AG04449 (cell line): ENCODE measurements around the gene GRHL3.

Experiments
- CTCF ChIA-PET: fragments of 350-600 bp; formaldehyde crosslinking; extraction: SDS; loops from one replicate; lab custom pipeline; 2021; ENCODE audit warnings: antibody characterized with exemption; lab: Yijun Ruan, JAX
- POLR2A ChIA-PET: fragments of 400-600, 350-600 bp; formaldehyde crosslinking; extraction: SDS; loops from one replicate; lab custom pipeline; 2020; ENCODE audit warnings: antibody characterized with exemption, inconsistent platforms; lab: Yijun Ruan, JAX
- DNase-seq: peaks from one replicate; pipeline ENCODE4 v3.0.0-alpha.2; 2010; ENCODE audit warnings: low read depth, low spot score
- H3K4me3 ChIP-seq: 2 replicates; pipeline ENCODE4 v1.5.1; 2011; ENCODE audit warnings: low read depth, mild to moderate bottlenecking, control low read depth, low read length
- TF ChIP-seq, protein P1 (sequence below): IDR thresholded peaks from one replicate; pipeline ENCODE4 v1.5.1; 2011; ENCODE audit warnings: mild to moderate bottlenecking, moderate library complexity, low read length, control low read depth, inconsistent platforms; ENCODE audit not compliant: insufficient read depth; ENCODE audit errors: missing control alignments

The GRHL3 gene

DNA sequence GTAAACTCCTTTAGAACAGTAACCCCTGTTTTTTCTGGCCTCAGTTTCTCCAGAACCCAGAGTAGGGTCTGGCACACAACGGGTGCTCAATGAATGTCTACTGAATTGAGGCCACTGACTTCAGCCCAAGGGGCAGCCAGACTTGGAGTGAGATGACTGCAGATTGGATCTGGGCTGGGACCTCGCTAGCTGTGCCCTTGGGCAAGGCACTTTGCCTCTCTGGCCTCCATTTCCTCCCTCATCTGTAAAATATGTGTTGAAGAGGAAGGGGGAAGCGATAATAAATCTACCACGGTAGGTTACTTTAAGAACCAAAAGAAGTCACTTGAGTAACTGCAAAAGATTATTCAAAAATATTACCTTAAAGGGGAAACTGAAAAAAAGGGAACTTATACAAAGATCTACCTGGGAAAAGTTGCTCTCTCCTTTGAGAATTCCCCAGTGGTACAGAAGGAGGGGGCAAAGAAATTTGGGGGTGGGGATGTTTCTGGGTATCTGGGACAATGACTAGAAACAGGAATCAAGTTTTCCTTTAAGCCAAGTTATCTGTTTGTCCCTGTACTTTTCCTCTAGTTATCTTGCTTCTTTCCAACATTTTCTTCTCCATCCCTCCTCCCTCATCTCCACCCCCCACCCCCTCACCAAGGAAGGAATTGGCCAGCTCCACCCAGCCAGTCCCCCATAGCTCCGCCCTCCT, 394 bp upstream of the GRHL3 start:
- no peak for DNase-seq
- H3K4me3 ChIP-seq = no peak overlapping the region
- ChIA-PET CTCF (interaction anchor here (2.5 to 2.8 kb wide), 2 partner anchors 72 to 118 kb away, joined by 8 to 10 read pairs; no protein-coding TSS in a partner anchor), POLR2A (no interaction called here)
- TF ChIP-seq, protein P1, sequence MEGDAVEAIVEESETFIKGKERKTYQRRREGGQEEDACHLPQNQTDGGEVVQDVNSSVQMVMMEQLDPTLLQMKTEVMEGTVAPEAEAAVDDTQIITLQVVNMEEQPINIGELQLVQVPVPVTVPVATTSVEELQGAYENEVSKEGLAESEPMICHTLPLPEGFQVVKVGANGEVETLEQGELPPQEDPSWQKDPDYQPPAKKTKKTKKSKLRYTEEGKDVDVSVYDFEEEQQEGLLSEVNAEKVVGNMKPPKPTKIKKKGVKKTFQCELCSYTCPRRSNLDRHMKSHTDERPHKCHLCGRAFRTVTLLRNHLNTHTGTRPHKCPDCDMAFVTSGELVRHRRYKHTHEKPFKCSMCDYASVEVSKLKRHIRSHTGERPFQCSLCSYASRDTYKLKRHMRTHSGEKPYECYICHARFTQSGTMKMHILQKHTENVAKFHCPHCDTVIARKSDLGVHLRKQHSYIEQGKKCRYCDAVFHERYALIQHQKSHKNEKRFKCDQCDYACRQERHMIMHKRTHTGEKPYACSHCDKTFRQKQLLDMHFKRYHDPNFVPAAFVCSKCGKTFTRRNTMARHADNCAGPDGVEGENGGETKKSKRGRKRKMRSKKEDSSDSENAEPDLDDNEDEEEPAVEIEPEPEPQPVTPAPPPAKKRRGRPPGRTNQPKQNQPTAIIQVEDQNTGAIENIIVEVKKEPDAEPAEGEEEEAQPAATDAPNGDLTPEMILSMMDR = no peak

DNA sequence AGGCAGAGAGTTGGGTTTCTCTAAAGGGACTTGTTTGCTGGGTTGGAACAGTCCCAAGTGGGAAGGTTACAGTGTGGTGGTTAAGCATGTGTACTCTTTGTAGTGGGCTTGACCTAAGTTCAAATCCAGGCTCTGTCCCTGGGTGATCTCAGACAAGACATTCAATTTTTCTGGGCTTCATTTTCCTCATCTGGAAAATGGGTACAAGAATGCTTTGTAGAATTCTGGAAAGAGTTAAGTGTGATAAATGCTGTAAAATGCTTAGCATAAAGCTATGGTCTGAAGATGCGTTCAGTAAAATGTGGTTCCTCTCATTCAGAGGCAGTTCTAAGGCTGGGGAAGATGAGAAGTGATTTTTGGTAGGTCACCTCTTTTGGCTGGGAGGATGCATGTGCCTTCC, 805 bp downstream of the GRHL3 start:
- POLR2A ChIA-PET = no interaction called here
- DNase-seq = no peak
- no peak overlapping the region for H3K4me3 ChIP-seq
- TF ChIP-seq, protein P1 = no peak
- CTCF ChIA-PET = interaction anchor here (2.5 to 2.8 kb wide), 2 partner anchors 71 to 119 kb away, joined by 8 to 10 read pairs; no protein-coding TSS in a partner anchor

DNA sequence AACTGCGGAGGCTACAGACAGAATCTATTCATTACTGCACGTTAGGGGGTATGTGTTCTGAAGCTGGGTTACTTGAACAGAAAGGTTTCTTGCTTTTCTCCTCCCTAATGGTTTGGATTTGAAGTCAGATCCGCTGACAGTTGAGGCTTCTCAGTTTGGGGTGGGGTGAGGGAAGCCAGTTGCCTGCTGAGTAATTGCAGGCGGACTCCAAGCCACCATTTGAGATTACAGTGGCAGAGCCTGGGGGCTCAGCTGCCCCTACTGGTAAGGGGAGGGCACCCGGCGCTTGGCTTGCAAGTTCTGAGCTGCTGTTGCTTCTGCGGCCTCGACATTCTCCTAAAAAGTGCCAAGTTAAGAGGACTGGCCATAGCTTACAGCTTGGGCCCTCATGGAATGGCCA, 2.0 kb downstream of the GRHL3 start:
- DNase-seq = no peak
- no peak overlapping the region for H3K4me3 ChIP-seq
- CTCF ChIA-PET = interaction anchor here (1.1 to 2.8 kb wide), 4 partner anchors 8 to 120 kb away, joined by 3 to 10 read pairs (median 6); no protein-coding TSS in a partner anchor
- TF ChIP-seq, protein P1 = no peak
- POLR2A ChIA-PET = interaction anchor here (1.2 kb wide), 1 partner anchor 9 kb away, joined by 3 read pairs; no protein-coding TSS in a partner anchor

DNA sequence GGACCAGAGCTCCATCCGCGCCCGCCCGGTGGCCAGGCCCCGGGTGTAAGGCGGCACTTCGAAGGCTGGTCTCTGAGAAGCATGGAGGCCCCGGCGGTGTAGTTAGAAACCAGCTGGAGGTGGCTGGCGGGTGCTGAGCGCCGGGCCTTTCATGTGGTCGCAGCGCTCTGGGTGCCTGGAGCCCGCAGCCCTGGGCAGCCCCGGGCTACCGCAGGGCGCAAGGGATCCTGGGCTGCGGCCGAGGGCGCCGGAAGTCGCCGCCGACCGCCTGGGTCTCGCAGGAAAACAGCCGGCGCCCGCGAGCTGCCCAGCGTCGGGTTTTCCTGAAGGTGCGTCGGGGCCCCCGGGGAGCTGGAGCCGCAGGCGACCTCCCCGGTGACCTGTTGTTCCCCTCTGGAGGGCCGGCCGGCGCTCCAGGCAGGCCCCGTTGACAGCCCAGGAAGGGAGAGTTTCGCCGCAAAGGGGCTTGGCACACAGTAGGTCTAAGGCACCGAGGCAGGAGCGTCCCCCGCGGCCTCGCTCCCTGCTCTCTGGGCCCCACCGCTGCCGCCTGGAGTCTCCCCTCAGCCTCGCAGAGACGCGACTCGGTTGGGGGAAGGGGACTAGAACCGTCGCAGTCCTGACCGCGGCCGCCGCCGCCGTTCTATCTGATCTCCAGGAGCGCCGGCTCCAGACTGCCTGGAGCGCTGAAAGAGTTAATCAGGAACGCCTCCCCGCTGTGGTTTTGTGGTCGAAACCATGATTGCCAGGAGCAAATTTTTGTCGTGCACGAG, 2.7 kb downstream of the GRHL3 start:
- peak overlapping the region; percentile 53 for H3K4me3 ChIP-seq
- TF ChIP-seq, protein P1 = no peak
- CTCF ChIA-PET = interaction anchor here (0.9 to 2.8 kb wide), 4 partner anchors 9 to 121 kb away, joined by 3 to 10 read pairs (median 5); no protein-coding TSS in a partner anchor
- peak; percentile 29 for DNase-seq
- POLR2A ChIA-PET = interaction anchor here (0.6 to 1.6 kb wide), 4 partner anchors 8 to 131 kb away, joined by 3 to 4 read pairs (median 4); no protein-coding TSS in a partner anchor

DNA sequence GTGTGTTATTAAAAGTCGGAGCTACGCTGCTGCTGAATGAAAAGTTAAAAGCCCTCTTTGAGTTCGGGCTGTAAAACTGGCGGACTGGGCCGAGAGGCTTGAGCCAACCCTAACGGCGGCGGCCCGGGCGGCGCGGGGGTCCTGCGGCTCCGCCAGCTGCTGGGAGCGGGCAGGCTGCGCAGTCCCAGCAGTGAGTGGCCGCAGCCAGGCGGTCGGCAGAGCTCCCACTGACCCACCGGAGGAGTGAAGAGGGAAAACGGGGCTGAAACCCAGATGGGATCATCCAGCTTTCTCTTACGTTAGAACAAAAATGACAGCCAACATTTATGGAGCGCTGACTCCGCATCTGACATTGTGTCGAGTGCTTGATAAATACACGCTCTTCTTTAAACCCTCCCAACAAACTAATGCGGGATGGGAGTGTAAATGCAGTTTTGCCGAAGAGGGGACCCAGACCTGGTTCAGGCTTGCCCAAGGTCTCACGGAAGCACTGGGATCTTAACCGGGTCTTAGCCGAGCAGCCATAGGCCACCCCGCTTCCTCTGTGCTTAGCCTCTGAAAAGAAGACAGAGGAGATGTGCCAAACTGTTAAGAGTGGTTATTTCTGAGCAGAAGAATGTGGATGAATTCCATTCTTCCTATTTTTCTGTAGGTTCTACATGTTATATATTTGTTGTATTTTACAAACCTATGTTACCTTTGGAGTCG, 3.5 kb downstream of the GRHL3 start:
- POLR2A ChIA-PET = interaction anchor here (0.9 to 1.6 kb wide), 3 partner anchors 8 to 62 kb away, joined by 3 to 4 read pairs (median 3); no protein-coding TSS in a partner anchor
- TF ChIP-seq, protein P1 = no peak
- peak overlapping the region; percentile 53 for H3K4me3 ChIP-seq
- no peak for DNase-seq
- CTCF ChIA-PET = interaction anchor here (0.9 to 1.6 kb wide), 3 partner anchors 9 to 69 kb away, joined by 3 to 6 read pairs (median 4); no protein-coding TSS in a partner anchor
